H4 (cell line): ENCODE data around the gene WDFY3. TPM values are rescaled to one million over a fixed set of nuclear protein-coding genes. Genes with fewer than 3 reads are reported as not detected.
A peak's percentile ranks its signal among the peaks of the same experiment; 100 is the strongest.

ENCODE experiments used
- DNase-seq: peaks from one replicate; pipeline ENCODE4 v3.0.0-alpha.2; 2015; ENCODE audit warnings: low spot score
- total RNA-seq: library from RNA; depleted of rRNA; stranded (reverse); fragments of >200 nt; shearing (Covaris generic); gene quantifications from 2 replicates; pipeline ENCODE4 v1.2.3, GENCODE V29; 2014

Gene WDFY3
- total RNA-seq, 1 experiment from 2014 or later = 13.9 TPM

GRCh38 chr4:84912741-84913140 is 53.7 kb downstream of the WDFY3 start:
- no peak for DNase-seq

GRCh38 chr4:84908876-84909275 is 57.6 kb downstream of the WDFY3 start:
- no peak for DNase-seq

- no peak for DNase-seq
Measured at GRCh38 chr4:84907145-84907544, 59.3 kb downstream of the WDFY3 start.

GRCh38 chr4:84905646-84906045 is 60.8 kb downstream of the WDFY3 start:
- no peak for DNase-seq

- no peak for DNase-seq
Measured at GRCh38 chr4:84901740-84902281, 64.7 kb downstream of the WDFY3 start.

- DNase-seq = no peak
Measured at GRCh38 chr4:84901173-84901572, 65.3 kb downstream of the WDFY3 start.

GRCh38 chr4:84899616-84900015 is 66.9 kb downstream of the WDFY3 start:
- DNase-seq = no peak

GRCh38 chr4:84897516-84897915 is 69.0 kb downstream of the WDFY3 start:
- no peak for DNase-seq

- DNase-seq = no peak
Measured at GRCh38 chr4:84895283-84895682, 71.2 kb downstream of the WDFY3 start.

GRCh38 chr4:84894621-84895020 is 71.9 kb downstream of the WDFY3 start:
- no peak for DNase-seq

- DNase-seq = no peak
Measured at GRCh38 chr4:84892950-84893349, 73.5 kb downstream of the WDFY3 start.

- peak; percentile 8 for DNase-seq
Measured at GRCh38 chr4:84887824-84888223, 78.7 kb downstream of the WDFY3 start.

GRCh38 chr4:84879651-84880200 is 86.8 kb downstream of the WDFY3 start:
- no peak for DNase-seq

GRCh38 chr4:84878546-84878945 is 87.9 kb downstream of the WDFY3 start:
- no peak for DNase-seq

GRCh38 chr4:84878090-84878489 is 88.4 kb downstream of the WDFY3 start:
- DNase-seq = no peak

- no peak for DNase-seq
Measured at GRCh38 chr4:84877051-84877833, 89.2 kb downstream of the WDFY3 start.

GRCh38 chr4:84875636-84876371 is 90.7 kb downstream of the WDFY3 start:
- no peak for DNase-seq

- DNase-seq = no peak
Measured at GRCh38 chr4:84874619-84875018, 91.9 kb downstream of the WDFY3 start.

GRCh38 chr4:84870398-84871163 is 95.9 kb downstream of the WDFY3 start:
- DNase-seq = peak; percentile 11

- no peak for DNase-seq
Measured at GRCh38 chr4:84866295-84866694, 100.2 kb downstream of the WDFY3 start.

GRCh38 chr4:84865600-84865999 is 100.9 kb downstream of the WDFY3 start:
- no peak for DNase-seq

GRCh38 chr4:84862064-84862463 is 104.4 kb downstream of the WDFY3 start:
- DNase-seq = no peak
